Stimulated activated naive CD8-positive, alpha-beta T cell treated with anti-CD3 and anti-CD28 coated beads, Interleukin-15, Interleukin-2, amounts not matched to agents 100 ng/mL and 50 ng/mL, for 24 hours (primary cell): ENCODE data around the gene RNF31.

Experiments
- H3K27ac Mint-ChIP-seq: one replicate; pipeline ENCODE4 v1.8.0; 2021; ENCODE audit warnings: mild to moderate bottlenecking, mixed read lengths
- H3K27me3 Mint-ChIP-seq: one replicate; pipeline ENCODE4 v1.8.0; 2021; ENCODE audit warnings: mixed read lengths
- H3K36me3 Mint-ChIP-seq: one replicate; pipeline ENCODE4 v1.8.0; 2021; ENCODE audit warnings: low read depth, mixed read lengths
- H3K4me1 Mint-ChIP-seq: one replicate; pipeline ENCODE4 v1.8.0; 2021; ENCODE audit warnings: low read depth, mixed read lengths
- H3K4me3 Mint-ChIP-seq: one replicate; pipeline ENCODE4 v1.8.0; 2021; ENCODE audit warnings: mild to moderate bottlenecking, mixed read lengths
- H3K9me3 Mint-ChIP-seq: one replicate; pipeline ENCODE4 v1.8.0; 2021; ENCODE audit warnings: mixed read lengths

The RNF31 gene

DNA sequence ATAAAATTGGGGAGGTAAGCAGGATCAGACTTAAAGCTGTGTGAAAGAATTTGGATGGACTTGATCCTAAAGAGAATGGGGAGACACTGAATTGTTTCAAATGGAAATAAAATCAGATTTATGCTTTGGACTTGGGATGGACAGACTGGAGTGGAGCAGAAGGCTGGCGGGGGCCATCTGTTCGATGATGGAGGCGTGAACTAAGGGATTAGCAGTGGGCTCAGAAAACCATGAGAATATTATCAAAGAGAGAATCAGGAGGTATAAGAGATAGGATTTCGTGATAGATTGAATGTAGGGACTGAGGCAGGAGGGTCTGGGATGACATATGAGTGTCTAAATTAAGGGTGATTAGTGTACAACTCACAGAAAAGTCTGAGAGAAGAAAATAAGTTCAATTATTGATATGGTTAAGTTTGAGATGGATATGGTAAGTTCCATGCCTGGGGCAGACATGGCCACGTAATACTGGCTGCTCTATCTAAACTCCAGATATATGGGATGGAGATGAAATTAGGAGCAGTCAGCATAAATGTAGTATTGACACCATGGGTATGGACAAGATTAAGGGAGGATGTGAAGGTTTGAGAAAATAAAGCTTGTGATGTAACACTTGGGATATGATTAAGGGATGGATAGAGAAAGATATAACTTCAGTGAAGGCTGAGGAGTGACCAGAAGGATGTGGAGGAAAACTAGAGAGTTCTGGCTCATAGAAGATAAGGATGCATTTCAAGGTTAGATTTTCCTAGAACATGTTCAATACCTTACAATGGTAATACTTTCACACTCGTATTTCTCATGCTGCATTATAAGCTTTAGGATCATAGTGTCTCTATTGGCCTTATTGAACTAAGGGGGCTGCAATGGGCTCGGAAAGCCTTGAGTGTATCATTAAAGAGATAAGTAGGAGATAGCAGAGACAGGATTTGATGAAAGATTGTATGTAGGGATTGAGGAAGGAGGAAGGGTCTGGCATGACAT is 57.2 kb downstream of the RNF31 start:
- Mint-ChIP-seq H3K27me3 (no peaks in the 10 kb centered on the region), H3K27ac (peak overlapping the region; percentile 8), H3K4me3 (no peak overlapping the region), H3K36me3 (peaks cover 81% of the 10 kb centered on the region), H3K9me3 (peaks cover 9% of the 10 kb centered on the region), H3K4me1 (peaks cover 33% of the 10 kb centered on the region)

DNA sequence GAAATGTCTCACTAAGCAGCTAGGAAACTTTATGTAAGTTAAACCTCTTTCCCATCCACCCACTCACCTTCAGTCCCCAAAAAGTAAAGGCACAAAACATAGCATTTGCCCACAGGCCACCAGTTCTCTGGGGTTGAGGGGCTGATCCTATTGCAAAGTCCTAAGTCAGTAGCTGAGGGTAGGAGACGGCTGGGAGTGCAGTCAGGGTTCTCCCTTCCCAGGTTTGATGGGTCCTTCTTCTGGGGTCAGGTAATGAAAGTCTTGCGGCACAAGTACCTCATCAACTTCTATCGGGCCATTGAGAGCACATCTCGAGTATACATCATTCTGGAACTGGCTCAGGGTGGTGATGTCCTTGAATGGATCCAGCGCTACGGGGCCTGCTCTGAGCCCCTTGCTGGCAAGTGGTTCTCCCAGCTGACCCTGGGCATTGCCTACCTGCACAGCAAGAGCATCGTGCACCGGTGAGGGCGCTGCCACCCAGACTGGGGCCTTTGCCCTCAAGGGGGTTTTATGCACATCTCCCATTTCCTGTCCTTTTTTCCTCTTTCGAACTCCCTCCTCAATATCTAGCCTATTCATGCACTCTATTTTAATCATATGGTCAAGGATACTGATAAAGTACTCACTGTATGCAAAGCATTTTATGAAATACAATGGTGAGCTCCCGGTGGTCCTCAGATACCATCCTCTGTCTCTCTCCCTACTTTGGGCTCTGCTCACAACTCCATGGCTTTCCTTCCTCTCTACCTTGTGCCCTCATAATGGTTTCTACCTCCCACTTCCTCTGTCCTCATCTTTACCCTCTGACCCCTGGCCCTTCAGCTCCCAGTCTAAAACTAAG is 59.2 kb downstream of the RNF31 start:
- no peaks in the 10 kb centered on the region for H3K27me3 Mint-ChIP-seq
- H3K4me1 Mint-ChIP-seq = peaks cover 35% of the 10 kb centered on the region
- H3K4me3 Mint-ChIP-seq = no peak overlapping the region
- peak overlapping the region; percentile 54 for H3K27ac Mint-ChIP-seq
- peaks cover 9% of the 10 kb centered on the region for H3K9me3 Mint-ChIP-seq
- peaks cover 86% of the 10 kb centered on the region for H3K36me3 Mint-ChIP-seq

DNA sequence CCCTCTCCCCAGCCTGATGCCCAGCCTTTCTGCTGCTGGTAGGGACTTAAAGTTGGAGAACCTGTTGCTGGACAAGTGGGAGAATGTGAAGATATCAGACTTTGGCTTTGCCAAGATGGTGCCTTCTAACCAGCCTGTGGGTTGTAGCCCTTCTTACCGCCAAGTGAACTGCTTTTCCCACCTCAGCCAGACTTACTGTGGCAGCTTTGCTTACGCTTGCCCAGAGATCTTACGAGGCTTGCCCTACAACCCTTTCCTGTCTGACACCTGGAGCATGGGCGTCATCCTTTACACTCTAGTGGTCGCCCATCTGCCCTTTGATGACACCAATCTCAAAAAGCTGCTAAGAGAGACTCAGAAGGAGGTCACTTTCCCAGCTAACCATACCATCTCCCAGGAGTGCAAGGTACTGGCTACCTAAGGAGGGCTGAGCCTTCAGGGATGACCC is 59.8 kb downstream of the RNF31 start:
- Mint-ChIP-seq H3K9me3 (peaks cover 7% of the 10 kb centered on the region), H3K27ac (peak overlapping the region; percentile 54), H3K36me3 (peaks cover 86% of the 10 kb centered on the region), H3K27me3 (no peaks in the 10 kb centered on the region), H3K4me1 (peaks cover 41% of the 10 kb centered on the region), H3K4me3 (no peak overlapping the region)

GRCh38 chr14:24207625-24208024 is 60.3 kb downstream of the RNF31 start:
- peaks cover 5% of the 10 kb centered on the region for H3K9me3 Mint-ChIP-seq
- peaks cover 46% of the 10 kb centered on the region for H3K4me1 Mint-ChIP-seq
- no peak overlapping the region for H3K4me3 Mint-ChIP-seq
- no peaks in the 10 kb centered on the region for H3K27me3 Mint-ChIP-seq
- peak overlapping the region; percentile 2 for H3K27ac Mint-ChIP-seq
- H3K36me3 Mint-ChIP-seq = peaks cover 81% of the 10 kb centered on the region
